AG09319 (cell line): ENCODE results near the gene CBX7.
"Not testable (repeated sequence)": the region's sequence is repeated elsewhere in the genome, so short reads cannot be mapped to it uniquely, and the experiment has no call there.

Experiments
- DNase-seq: peaks from one replicate; pipeline ENCODE4 v3.0.0-alpha.2; 2010; ENCODE audit warnings: low read depth; ENCODE audit errors: extremely low read depth
- CTCF ChIP-seq: IDR thresholded peaks from 2 replicates; pipeline ENCODE4 v1.5.1; 2011; ENCODE audit warnings: low read depth, mild to moderate bottlenecking, inconsistent platforms, low read length, moderate library complexity

The CBX7 gene

GRCh38 chr22:39166547-39166946, 14.1 kb upstream of the CBX7 start:
- TF ChIP-seq CTCF, result no peak
- DNase-seq, result no peak

GRCh38 chr22:39156093-39156492, 3.6 kb upstream of the CBX7 start:
- DNase-seq, result not testable (repeated sequence)

GRCh38 chr22:39155421-39155820, 2.9 kb upstream of the CBX7 start:
- no peak for DNase-seq
- TF ChIP-seq CTCF, result no peak

- no peak for DNase-seq
- no peak for TF ChIP-seq CTCF
Measured at GRCh38 chr22:39153220-39153717, 789 bp upstream of the CBX7 start.

GRCh38 chr22:39152024-39152510, 413 bp downstream of the CBX7 start:
- no peak for DNase-seq
- TF ChIP-seq CTCF, result no peak

- no peak for TF ChIP-seq CTCF
- DNase-seq, result no peak
Measured at GRCh38 chr22:39151329-39151975, 1.0 kb downstream of the CBX7 start.

GRCh38 chr22:39150848-39151215, 1.6 kb downstream of the CBX7 start:
- no peak for DNase-seq
- no peak for TF ChIP-seq CTCF
